ENCODE results near the gene TCEAL5. TPM values are rescaled to one million over a fixed set of nuclear protein-coding genes. Genes with fewer than 3 reads are reported as not detected.
A peak's percentile ranks its signal among the peaks of the same experiment; 100 is the strongest.
"Not testable (repeated sequence)": the region's sequence is repeated elsewhere in the genome, so short reads cannot be mapped to it uniquely, and the experiment has no call there.

The TCEAL5 gene
- total RNA-seq, 1 experiment from 2014 or later: not detected

GRCh38 chrX:103253608-103254007 is 22.9 kb downstream of the TCEAL5 start:
- peak in 1 of 2 experiments; percentile 0 for DNase-seq
- Histone ChIP-seq H3K4me3 (peak overlapping the region; percentile 82), H3K27ac (peak overlapping the region; percentile 87; the same call in 1 of the 2 replicates), H3K36me3 (peaks cover 6% of the 10 kb centered on the region), H3K4me1 (no peaks in the 10 kb centered on the region), H3K27me3 (no peaks in the 10 kb centered on the region), H3K9me3 (replicated peaks) (no peaks in the 10 kb centered on the region)

- no peaks in the 10 kb centered on the region for H3K4me1 ChIP-seq
- H3K9me3 ChIP-seq (replicated peaks): no peaks in the 10 kb centered on the region
- H3K4me3 ChIP-seq: no peak overlapping the region
- peaks cover 6% of the 10 kb centered on the region for H3K36me3 ChIP-seq
- no peak for DNase-seq
- H3K27ac ChIP-seq: no peak overlapping the region
- H3K27me3 ChIP-seq: no peaks in the 10 kb centered on the region
These were observed 25.6 kb downstream of the TCEAL5 start for GRCh38 chrX:103250977-103251376.

- peaks cover 6% of the 10 kb centered on the region for H3K36me3 ChIP-seq
- H3K27ac ChIP-seq: no peak overlapping the region
- H3K9me3 ChIP-seq (replicated peaks): no peaks in the 10 kb centered on the region
- no peak overlapping the region for H3K4me3 ChIP-seq
- H3K4me1 ChIP-seq: no peaks in the 10 kb centered on the region
- DNase-seq: no peak
- no peaks in the 10 kb centered on the region for H3K27me3 ChIP-seq
These were observed 26.7 kb downstream of the TCEAL5 start for GRCh38 chrX:103249805-103250204.

- Histone ChIP-seq H3K4me3 (no peak overlapping the region), H3K36me3 (peaks cover 6% of the 10 kb centered on the region), H3K9me3 (replicated peaks) (no peaks in the 10 kb centered on the region), H3K4me1 (no peaks in the 10 kb centered on the region), H3K27me3 (no peaks in the 10 kb centered on the region), H3K27ac (no peak overlapping the region)
- DNase-seq: peak in 1 of 2 experiments; percentile 11
These were observed 28.0 kb downstream of the TCEAL5 start for GRCh38 chrX:103248553-103248952.

DNA sequence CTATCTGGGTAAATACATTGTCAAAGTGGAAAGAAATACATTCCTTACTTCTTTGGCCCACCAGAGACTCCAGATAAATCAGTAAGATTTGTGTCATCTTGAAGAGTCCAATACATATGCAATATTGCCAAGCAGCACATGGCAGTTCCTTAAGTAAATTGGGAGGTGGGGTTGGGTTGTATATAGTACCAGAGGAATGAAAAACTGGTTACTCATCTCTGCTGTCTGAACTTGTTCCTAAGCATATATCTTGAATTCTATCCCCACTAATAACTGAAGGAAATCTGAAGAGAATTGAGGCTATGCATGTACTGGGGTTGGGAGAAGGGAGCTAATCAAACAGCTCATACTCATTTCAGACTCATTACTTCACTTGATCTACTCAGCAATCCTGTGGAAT is 36.4 kb downstream of the TCEAL5 start:
- DNase-seq: no peak
- H3K4me1 ChIP-seq: no peaks in the 10 kb centered on the region
- no peaks in the 10 kb centered on the region for H3K27me3 ChIP-seq
- H3K9me3 ChIP-seq (replicated peaks): no peaks in the 10 kb centered on the region
- H3K36me3 ChIP-seq: no peaks in the 10 kb centered on the region
- no peak overlapping the region for H3K4me3 ChIP-seq
- no peak overlapping the region for H3K27ac ChIP-seq

DNA sequence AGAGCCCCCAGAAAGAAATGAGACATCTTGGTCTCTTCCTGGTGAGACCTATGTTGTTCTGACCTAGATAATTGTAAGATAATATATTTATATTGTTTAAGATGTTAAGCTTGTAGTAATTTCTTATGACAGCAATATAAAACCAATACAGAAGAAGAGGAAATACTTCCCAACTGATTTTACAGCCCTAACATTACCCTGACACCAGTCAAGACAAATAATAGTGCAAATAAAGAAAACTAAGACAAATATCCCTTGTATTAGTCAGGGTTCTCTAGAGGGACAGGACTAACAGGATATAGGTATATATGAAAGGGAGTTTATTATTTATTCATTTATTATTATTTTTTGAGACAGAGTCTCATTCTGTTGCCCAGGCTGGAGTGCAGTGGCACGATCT is 40.3 kb downstream of the TCEAL5 start:
- H3K4me3 ChIP-seq: no peak overlapping the region
- no peaks in the 10 kb centered on the region for H3K36me3 ChIP-seq
- H3K27ac ChIP-seq: no peak overlapping the region
- no peaks in the 10 kb centered on the region for H3K9me3 ChIP-seq (replicated peaks)
- no peaks in the 10 kb centered on the region for H3K27me3 ChIP-seq
- no peaks in the 10 kb centered on the region for H3K4me1 ChIP-seq
- no peak for DNase-seq

DNA sequence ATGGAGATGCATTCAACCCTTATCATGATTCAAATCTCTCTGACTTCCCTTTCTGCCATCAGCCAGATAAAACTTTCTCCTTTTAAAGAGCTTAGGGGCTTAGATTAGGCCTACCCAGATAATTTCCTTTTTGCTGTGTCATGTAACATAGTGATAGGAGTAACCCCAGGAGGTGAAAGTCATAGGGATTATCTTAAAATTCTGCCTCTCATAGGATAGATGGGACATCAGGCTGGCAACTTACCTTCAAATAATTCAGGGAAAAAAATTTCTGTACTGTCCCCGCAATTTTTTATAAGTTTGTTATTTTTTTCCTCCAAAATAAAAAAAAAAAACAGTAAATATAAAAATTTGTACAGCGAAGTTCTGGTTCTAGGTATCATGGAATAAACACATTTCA is 40.9 kb downstream of the TCEAL5 start:
- not testable (repeated sequence) for H3K9me3 ChIP-seq (replicated peaks); H3K27me3 ChIP-seq; H3K27ac ChIP-seq; H3K4me3 ChIP-seq; H3K36me3 ChIP-seq; H3K4me1 ChIP-seq; DNase-seq

GRCh38 chrX:103234869-103235268 is 41.7 kb downstream of the TCEAL5 start:
- no peak for DNase-seq
- no peaks in the 10 kb centered on the region for H3K27me3 ChIP-seq
- H3K27ac ChIP-seq: no peak overlapping the region
- H3K9me3 ChIP-seq (replicated peaks): no peaks in the 10 kb centered on the region
- H3K36me3 ChIP-seq: no peaks in the 10 kb centered on the region
- H3K4me3 ChIP-seq: no peak overlapping the region
- no peaks in the 10 kb centered on the region for H3K4me1 ChIP-seq

DNA sequence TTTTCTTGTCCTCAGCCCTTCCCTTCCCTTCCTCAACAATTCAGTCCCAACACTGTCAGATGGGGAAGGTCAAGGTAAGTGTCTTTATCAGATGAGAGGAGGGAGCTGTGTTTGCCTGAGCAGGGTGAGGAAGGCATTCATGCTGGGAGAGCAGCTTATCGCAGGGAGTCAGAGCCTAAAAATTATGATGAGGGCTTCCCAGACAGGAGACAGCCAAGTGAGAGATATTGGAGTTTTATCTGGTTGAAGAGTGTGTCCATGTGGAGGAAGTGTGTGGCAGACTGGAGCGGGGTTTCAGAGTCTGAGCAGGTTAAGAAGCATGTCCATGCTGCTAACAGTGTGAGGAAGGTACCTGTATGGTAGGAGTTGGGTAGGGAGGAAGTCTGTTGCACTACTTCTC is 43.3 kb downstream of the TCEAL5 start:
- Histone ChIP-seq H3K27me3 (no peaks in the 10 kb centered on the region), H3K27ac (no peak overlapping the region), H3K4me3 (no peak overlapping the region), H3K36me3 (no peaks in the 10 kb centered on the region), H3K9me3 (replicated peaks) (no peaks in the 10 kb centered on the region), H3K4me1 (no peaks in the 10 kb centered on the region)
- no peak for DNase-seq

DNA sequence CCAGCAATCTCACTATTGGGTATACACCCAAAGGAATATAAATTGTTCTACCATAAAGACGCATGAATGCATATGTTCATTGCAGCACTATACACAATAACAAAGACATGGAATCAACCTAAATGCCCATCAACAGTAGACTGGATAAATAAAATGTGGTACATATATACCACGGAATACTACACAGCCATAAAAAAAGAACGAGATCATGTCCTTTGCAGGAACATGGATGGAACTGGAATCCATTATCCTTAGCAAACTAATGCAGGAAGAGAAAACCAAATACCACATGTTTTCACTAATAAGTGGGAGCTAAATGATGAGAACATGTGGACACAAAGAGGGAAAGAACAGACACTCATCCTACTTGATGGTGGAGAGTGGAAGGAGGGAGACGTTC is 50.6 kb downstream of the TCEAL5 start:
- not testable (repeated sequence) for DNase-seq

More for the DNA sequence above, 50.6 kb downstream of the TCEAL5 start:
- not testable (repeated sequence) for H3K36me3 ChIP-seq; H3K27ac ChIP-seq; H3K27me3 ChIP-seq; H3K9me3 ChIP-seq (replicated peaks); H3K4me1 ChIP-seq; H3K4me3 ChIP-seq

Other genes with a start within 250 kb of the TCEAL5 start
- gene BEX1, start 212.6 kb downstream of the TCEAL5 start, total RNA-seq (2014; rRNA removed; shearing (Covaris generic)): not detected in 2 replicates
- not detected in 2 replicates for gene NXF3, start 183.6 kb downstream of the TCEAL5 start, total RNA-seq (2014; rRNA removed; shearing (Covaris generic))
- gene BEX4, start 61.6 kb downstream of the TCEAL5 start, total RNA-seq (2014; rRNA removed; shearing (Covaris generic)): 34.4 and 36.5 TPM in 2 replicates
- 99.4 and 103 TPM in 2 replicates for gene TCEAL8, start 21.6 kb downstream of the TCEAL5 start, total RNA-seq (2014; rRNA removed; shearing (Covaris generic))
- not detected in 2 replicates for gene BEX2, start 34.2 kb upstream of the TCEAL5 start, total RNA-seq (2014; rRNA removed; shearing (Covaris generic))
- gene TCEAL7, start 53.5 kb upstream of the TCEAL5 start, total RNA-seq (2014; rRNA removed; shearing (Covaris generic)): 39.1 and 42.9 TPM in 2 replicates
- 154 and 183 TPM in 2 replicates for gene TCEAL9, start 79.8 kb upstream of the TCEAL5 start, total RNA-seq (2014; rRNA removed; shearing (Covaris generic))
- 226 and 238 TPM in 2 replicates for gene BEX3, start 99.8 kb upstream of the TCEAL5 start, total RNA-seq (2014; rRNA removed; shearing (Covaris generic))
- gene RAB40A, start 242.7 kb upstream of the TCEAL5 start, total RNA-seq (2014; rRNA removed; shearing (Covaris generic)): 0.04 TPM in 1 of 2 replicates, not detected in the other